ENCODE results near the gene PACS2. TPM values are rescaled to one million over a fixed set of nuclear protein-coding genes. Genes with fewer than 3 reads are reported as not detected.

The PACS2 gene
- total RNA-seq, 3 donors from 2014 or later: 46.0 to 70.9 (median 67.8) TPM

DNA sequence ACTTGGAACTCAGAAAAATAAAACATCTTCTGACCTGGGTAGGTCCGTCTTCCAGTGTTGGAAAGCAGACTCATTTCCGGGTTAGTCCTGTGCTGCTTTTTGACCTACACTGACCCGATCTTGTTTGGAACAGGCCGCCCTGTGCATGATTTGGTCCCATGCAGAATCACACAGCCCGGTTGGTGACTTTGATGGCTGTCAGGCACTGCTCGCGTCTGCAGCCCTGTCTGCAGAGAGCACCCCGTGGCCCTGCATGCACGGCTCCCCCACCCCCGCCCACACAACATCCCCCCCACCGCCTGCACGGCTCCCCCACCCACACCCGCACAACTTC lies 31.6 kb downstream of the PACS2 start:
- no peaks in the 10 kb centered on the region for H3K27me3 ChIP-seq
- no peaks in the 10 kb centered on the region for H3K36me3 ChIP-seq
- H3K9me3 ChIP-seq: no peaks in the 10 kb centered on the region
- no peaks in the 10 kb centered on the region for H3K4me1 ChIP-seq
- H3K4me3 ChIP-seq: no peak overlapping the region
- no peak for DNase-seq (ENCODE audit: low spot score in 2 of 2)
- intact Hi-C loops (cut with DNase I; ENCODE audit: low total_unique reads): loop anchor here (10.0 kb wide), 1 partner anchor 131 kb away; no protein-coding TSS in a partner anchor
- H3K27ac ChIP-seq: no peak overlapping the region
- no peak for TF ChIP-seq POLR2AphosphoS5 (IDR thresholded peaks at IDR 0.05)
- no peak for TF ChIP-seq CTCF (IDR thresholded peaks at IDR 0.05)
- no peak for TF ChIP-seq POLR2A (IDR thresholded peaks at IDR 0.05)

GRCh38 chr14:105346876-105347586 lies 32.5 kb downstream of the PACS2 start:
- Histone ChIP-seq H3K4me3 (no peak overlapping the region), H3K9me3 (no peaks in the 10 kb centered on the region), H3K36me3 (no peaks in the 10 kb centered on the region), H3K27ac (no peak overlapping the region), H3K4me1 (no peaks in the 10 kb centered on the region), H3K27me3 (no peaks in the 10 kb centered on the region)
- intact Hi-C loops (cut with DNase I; ENCODE audit: low total_unique reads): loop anchor here (10.0 kb wide), 1 partner anchor 132 kb away; no protein-coding TSS in a partner anchor
- no peak for TF ChIP-seq CTCF (IDR thresholded peaks at IDR 0.05)
- TF ChIP-seq POLR2A (IDR thresholded peaks at IDR 0.05): no peak
- TF ChIP-seq POLR2AphosphoS5 (IDR thresholded peaks at IDR 0.05): no peak
- no peak for DNase-seq (ENCODE audit: low spot score in 2 of 2)

- no peaks in the 10 kb centered on the region for H3K36me3 ChIP-seq
- no peaks in the 10 kb centered on the region for H3K4me1 ChIP-seq
- H3K27ac ChIP-seq: no peak overlapping the region
- intact Hi-C loops (cut with DNase I; ENCODE audit: low total_unique reads): loop anchor here (10.0 kb wide), 1 partner anchor 133 kb away; no protein-coding TSS in a partner anchor
- H3K9me3 ChIP-seq: no peaks in the 10 kb centered on the region
- no peak overlapping the region for H3K4me3 ChIP-seq
- TF ChIP-seq POLR2A (IDR thresholded peaks at IDR 0.05): no peak
- no peaks in the 10 kb centered on the region for H3K27me3 ChIP-seq
- no peak for DNase-seq (ENCODE audit: low spot score in 2 of 2)
These were observed 33.0 kb downstream of the PACS2 start for GRCh38 chr14:105347587-105347968.

DNA sequence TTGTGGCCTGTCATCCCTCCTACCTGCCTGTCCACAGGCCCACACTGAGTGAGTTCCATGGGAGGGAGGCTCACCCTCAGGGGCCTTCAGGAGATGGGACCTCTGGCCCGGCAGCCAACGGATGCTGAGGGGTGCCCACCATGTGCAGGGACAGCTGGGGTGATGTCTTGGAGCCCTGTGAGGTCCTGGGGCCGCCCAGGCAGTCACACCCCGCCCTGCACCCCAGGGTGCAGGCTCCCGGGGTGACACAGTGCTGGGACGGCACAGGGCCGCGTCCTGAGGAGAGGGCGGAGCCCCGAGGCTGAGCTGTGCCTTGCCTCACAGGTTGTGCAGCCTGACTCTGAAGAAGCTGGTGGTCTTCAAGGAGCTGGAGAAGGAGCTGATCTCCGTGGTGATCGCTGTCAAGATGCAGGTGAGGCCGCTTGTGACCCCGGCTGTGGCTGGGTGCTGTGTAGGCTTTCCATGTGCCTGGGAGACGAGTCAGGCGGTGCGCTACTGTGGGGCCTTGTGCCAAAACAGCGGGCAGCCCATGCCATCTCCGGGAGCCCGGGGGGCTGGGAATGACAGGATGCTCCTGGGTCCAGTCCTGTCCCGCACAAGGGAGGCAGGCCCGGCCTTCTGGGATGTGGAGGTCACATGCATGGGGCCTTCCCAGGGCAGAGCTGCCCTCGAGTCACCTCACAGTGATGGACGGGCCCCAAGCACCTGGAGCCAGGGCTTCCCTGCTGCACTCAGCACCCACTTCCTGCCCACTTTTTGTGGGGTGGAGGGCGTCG lies 33.8 kb downstream of the PACS2 start:
- TF ChIP-seq POLR2A (IDR thresholded peaks at IDR 0.05) (no peak), CTCF (IDR thresholded peaks at IDR 0.05) (no peak), POLR2AphosphoS5 (IDR thresholded peaks at IDR 0.05) (no peak)
- no peaks in the 10 kb centered on the region for H3K4me1 ChIP-seq
- no peaks in the 10 kb centered on the region for H3K36me3 ChIP-seq
- H3K9me3 ChIP-seq: no peaks in the 10 kb centered on the region
- intact Hi-C loops (cut with DNase I; ENCODE audit: low total_unique reads): loop anchor here (10.0 kb wide), 1 partner anchor 134 kb away; no protein-coding TSS in a partner anchor
- DNase-seq (ENCODE audit: low spot score in 2 of 2): no peak
- no peak overlapping the region for H3K27ac ChIP-seq
- H3K27me3 ChIP-seq: no peaks in the 10 kb centered on the region
- H3K4me3 ChIP-seq: no peak overlapping the region

- no peak for DNase-seq (ENCODE audit: low spot score in 2 of 2)
- H3K36me3 ChIP-seq: no peaks in the 10 kb centered on the region
- no peaks in the 10 kb centered on the region for H3K4me1 ChIP-seq
- TF ChIP-seq CTCF (IDR thresholded peaks at IDR 0.05) (no peak), POLR2A (IDR thresholded peaks at IDR 0.05) (no peak), POLR2AphosphoS5 (IDR thresholded peaks at IDR 0.05) (no peak)
- intact Hi-C loops (cut with DNase I; ENCODE audit: low total_unique reads): loop anchor here (10.0 kb wide), 1 partner anchor 134 kb away; no protein-coding TSS in a partner anchor
- no peak overlapping the region for H3K27ac ChIP-seq
- H3K27me3 ChIP-seq: no peaks in the 10 kb centered on the region
- no peaks in the 10 kb centered on the region for H3K9me3 ChIP-seq
- H3K4me3 ChIP-seq: no peak overlapping the region
These were observed 34.6 kb downstream of the PACS2 start for GRCh38 chr14:105348945-105349699.

Measured in breast epithelium (tissue), 4 donors.